Measurements from ENCODE around the gene CDC42EP4.

CDC42EP4 gene

GRCh38 chr17:73289549-73290254 lies 22.1 kb downstream of the CDC42EP4 start:
- no peak overlapping the region for H3K4me3 ChIP-seq (ENCODE audit: low read length)
- no peak for TF ChIP-seq ZNF274 (IDR thresholded peaks at IDR 0.05; ENCODE audit: low read depth, low read length)

GRCh38 chr17:73288534-73289302 lies 23.1 kb downstream of the CDC42EP4 start:
- TF ChIP-seq ZNF274 (IDR thresholded peaks at IDR 0.05; ENCODE audit: low read depth, low read length): no peak
- H3K4me3 ChIP-seq (ENCODE audit: low read length): no peak overlapping the region

- no peak for TF ChIP-seq ZNF274 (IDR thresholded peaks at IDR 0.05; ENCODE audit: low read depth, low read length)
- H3K4me3 ChIP-seq (ENCODE audit: low read length): no peak overlapping the region
These were observed 24.9 kb downstream of the CDC42EP4 start for GRCh38 chr17:73286863-73287296.

GRCh38 chr17:73285916-73286862 lies 25.6 kb downstream of the CDC42EP4 start:
- H3K4me3 ChIP-seq (ENCODE audit: low read length): no peak overlapping the region
- TF ChIP-seq ZNF274 (IDR thresholded peaks at IDR 0.05; ENCODE audit: low read depth, low read length): no peak

- TF ChIP-seq ZNF274 (IDR thresholded peaks at IDR 0.05; ENCODE audit: low read depth, low read length): no peak
- H3K4me3 ChIP-seq (ENCODE audit: low read length): no peak overlapping the region
These were observed 26.2 kb downstream of the CDC42EP4 start for GRCh38 chr17:73285603-73285908.

- no peak overlapping the region for H3K4me3 ChIP-seq (ENCODE audit: low read length)
- no peak for TF ChIP-seq ZNF274 (IDR thresholded peaks at IDR 0.05; ENCODE audit: low read depth, low read length)
These were observed 26.7 kb downstream of the CDC42EP4 start for GRCh38 chr17:73284906-73285602.

GRCh38 chr17:73284354-73284753 lies 27.4 kb downstream of the CDC42EP4 start:
- no peak overlapping the region for H3K4me3 ChIP-seq (ENCODE audit: low read length)
- no peak for TF ChIP-seq ZNF274 (IDR thresholded peaks at IDR 0.05; ENCODE audit: low read depth, low read length)

- no peak overlapping the region for H3K4me3 ChIP-seq (ENCODE audit: low read length)
- no peak for TF ChIP-seq ZNF274 (IDR thresholded peaks at IDR 0.05; ENCODE audit: low read depth, low read length)
These were observed 27.9 kb downstream of the CDC42EP4 start for GRCh38 chr17:73283841-73284282.

GRCh38 chr17:73283250-73283649 lies 28.6 kb downstream of the CDC42EP4 start:
- no peak overlapping the region for H3K4me3 ChIP-seq (ENCODE audit: low read length)
- TF ChIP-seq ZNF274 (IDR thresholded peaks at IDR 0.05; ENCODE audit: low read depth, low read length): no peak

- H3K4me3 ChIP-seq (ENCODE audit: low read length): no peak overlapping the region
- no peak for TF ChIP-seq ZNF274 (IDR thresholded peaks at IDR 0.05; ENCODE audit: low read depth, low read length)
These were observed 29.2 kb downstream of the CDC42EP4 start for GRCh38 chr17:73282629-73283028.

- no peak overlapping the region for H3K4me3 ChIP-seq (ENCODE audit: low read length)
- no peak for TF ChIP-seq ZNF274 (IDR thresholded peaks at IDR 0.05; ENCODE audit: low read depth, low read length)
These were observed 29.9 kb downstream of the CDC42EP4 start for GRCh38 chr17:73281928-73282327.

GRCh38 chr17:73280191-73280590 lies 31.6 kb downstream of the CDC42EP4 start:
- H3K4me3 ChIP-seq (ENCODE audit: low read length): no peak overlapping the region
- no peak for TF ChIP-seq ZNF274 (IDR thresholded peaks at IDR 0.05; ENCODE audit: low read depth, low read length)

- no peak for TF ChIP-seq ZNF274 (IDR thresholded peaks at IDR 0.05; ENCODE audit: low read depth, low read length)
- H3K4me3 ChIP-seq (ENCODE audit: low read length): no peak overlapping the region
These were observed 32.1 kb downstream of the CDC42EP4 start for GRCh38 chr17:73279704-73280103.

All from GM08714 (cell line).